K562 (cell line): ENCODE results near the gene ANKRD13D. TPM values are rescaled to one million over a fixed set of nuclear protein-coding genes. Genes with fewer than 3 reads are reported as not detected.
A peak's percentile ranks its signal among the peaks of the same experiment; 100 is the strongest.

Experiments used
- ARID1B ChIP-seq: fragments of 450-650 bp; IDR thresholded peaks from 2 replicates; pipeline ENCODE4 v1.6.1; 2016; ENCODE audit warnings: antibody characterized with exemption, mild to moderate bottlenecking, inconsistent platforms
- BCOR ChIP-seq: fragments of 450-650 bp; IDR thresholded peaks from 2 replicates; pipeline ENCODE4 v1.6.1; 2016
- BDP1 ChIP-seq: IDR thresholded peaks from 3 replicates; pipeline ENCODE4 v1.6.1; 2011; ENCODE audit not compliant: insufficient read length, insufficient read depth
- BRD9 ChIP-seq: fragments of 450-650 bp; IDR thresholded peaks from 2 replicates; pipeline ENCODE4 v1.6.1; 2018; ENCODE audit warnings: low read depth; ENCODE audit not compliant: partially characterized antibody
- DLX4 ChIP-seq: fragments of 250-450 bp; sonication (Bioruptor Pico); IDR thresholded peaks from 2 replicates; pipeline ENCODE4 v1.6.1; 2021; ENCODE audit warnings: mild to moderate bottlenecking
- KHSRP ChIP-seq: fragments of 450-650 bp; IDR thresholded peaks from 2 replicates; pipeline ENCODE4 v1.6.1; 2017
- MAFK ChIP-seq: IDR thresholded peaks from 2 replicates; pipeline ENCODE4 v1.6.1; 2011; ENCODE audit warnings: low read length, improper control_type of control experiment
- NFIX ChIP-seq: fragments of 250-450 bp; sonication (Bioruptor Pico); IDR thresholded peaks from 2 replicates; pipeline ENCODE4 v1.4.0; 2020; ENCODE audit warnings: low read depth, mild to moderate bottlenecking, moderate library complexity
- NR1H2 ChIP-seq: sonication (generic); formaldehyde crosslinking; IDR thresholded peaks from 2 replicates; pipeline ENCODE4 v1.4.0; 2020; ENCODE audit warnings: mild to moderate bottlenecking, missing genetic modification reagents
- POLR2G ChIP-seq: fragments of 200-400 bp; formaldehyde crosslinking; IDR thresholded peaks from 2 replicates; pipeline ENCODE4 v1.6.1; 2017; ENCODE audit warnings: low read depth, mild to moderate bottlenecking, antibody characterized with exemption, low read length, moderate library complexity
- POU5F1 ChIP-seq: fragments of 150-350 bp; IDR thresholded peaks from 2 replicates; pipeline ENCODE4 v1.6.1; 2014; ENCODE audit warnings: borderline replicate concordance, low read length, low read depth, mild to moderate bottlenecking; ENCODE audit not compliant: partially characterized antibody
- TBL1XR1 ChIP-seq, 2 experiments: IDR thresholded peaks; 2 replicates each; pipeline ENCODE4 v1.6.1; 2012; ENCODE audit warnings: improper control_type of control experiment in 2 of 2, low read length in 2 of 2, mild to moderate bottlenecking in 1 of 2
- XRCC3 ChIP-seq: fragments of 450-650 bp; IDR thresholded peaks from 2 replicates; pipeline ENCODE4 v1.6.1; 2017; ENCODE audit warnings: mild to moderate bottlenecking, moderate library complexity
- polyA plus RNA-seq, 8 experiments: library from polyadenylated mRNA; depleted of rRNA in 4 of 8; stranded (reverse) in 5 of 8; unstranded in 3 of 8; fragments of >200 nt; fragmentation: Nextera tagmentation in 2 of 8; fragmentation: Illumina TruSeq in 1 of 8; extraction: Ambion mirVana in 2 of 8; extraction: Trizol in 1 of 8; gene quantifications; 2 replicates each; pipeline versions ENCODE4 v1.2.1 to v1.2.3, GENCODE V29; 2011 to 2014; ENCODE audit warnings: inconsistent platforms in 1 of 8, missing spikeins in 1 of 8
- total RNA-seq, 7 experiments: library from RNA; depleted of rRNA in 6 of 7; stranded (reverse); fragments of >200 nt in 6 of 7; fragmentation: Illumina TruSeq in 2 of 7; extraction: Trizol in 2 of 7; gene quantifications; 2 replicates each; pipeline versions ENCODE4 v1.2.1 to v1.2.3, GENCODE V29; 2011 to 2021; ENCODE audit warnings: low replicate concordance in 1 of 7
- TF ChIP-seq, protein P1 (sequence below): fragments of 450-650 bp; formaldehyde crosslinking; IDR thresholded peaks from 2 replicates; pipeline ENCODE4 v1.4.0; 2020; ENCODE audit warnings: mild to moderate bottlenecking, moderate library complexity
- TF ChIP-seq, protein P2 (sequence below): fragments of 450-650 bp; IDR thresholded peaks from 2 replicates; pipeline ENCODE4 v1.6.1; 2016; ENCODE audit warnings: mild to moderate bottlenecking, moderate library complexity

ANKRD13D gene
- total and polyA plus RNA-seq, 9 of the 15 experiments (the other 6 are each of a cell fraction or from before 2014, with no cell fraction given): 0.94 to 40.9 (median 22.4) TPM

GRCh38 chr11:67288452-67289225 lies 464 bp upstream of the ANKRD13D start (continued):
- TF ChIP-seq DLX4: no peak
- peak; percentile 28; the same call in 1 of the 2 replicates for TF ChIP-seq BCOR
- TF ChIP-seq TBL1XR1 (IDR thresholded peaks at IDR 0.05; ENCODE audit: low read length in 2 of 2): no peak
- no peak for TF ChIP-seq NFIX (CRISPR knock-in tag)
- TF ChIP-seq NR1H2 (CRISPR knock-in tag): no peak
- TF ChIP-seq, protein P1, sequence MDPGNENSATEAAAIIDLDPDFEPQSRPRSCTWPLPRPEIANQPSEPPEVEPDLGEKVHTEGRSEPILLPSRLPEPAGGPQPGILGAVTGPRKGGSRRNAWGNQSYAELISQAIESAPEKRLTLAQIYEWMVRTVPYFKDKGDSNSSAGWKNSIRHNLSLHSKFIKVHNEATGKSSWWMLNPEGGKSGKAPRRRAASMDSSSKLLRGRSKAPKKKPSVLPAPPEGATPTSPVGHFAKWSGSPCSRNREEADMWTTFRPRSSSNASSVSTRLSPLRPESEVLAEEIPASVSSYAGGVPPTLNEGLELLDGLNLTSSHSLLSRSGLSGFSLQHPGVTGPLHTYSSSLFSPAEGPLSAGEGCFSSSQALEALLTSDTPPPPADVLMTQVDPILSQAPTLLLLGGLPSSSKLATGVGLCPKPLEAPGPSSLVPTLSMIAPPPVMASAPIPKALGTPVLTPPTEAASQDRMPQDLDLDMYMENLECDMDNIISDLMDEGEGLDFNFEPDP: no peak
- no peak for TF ChIP-seq KHSRP
- TF ChIP-seq, protein P2, sequence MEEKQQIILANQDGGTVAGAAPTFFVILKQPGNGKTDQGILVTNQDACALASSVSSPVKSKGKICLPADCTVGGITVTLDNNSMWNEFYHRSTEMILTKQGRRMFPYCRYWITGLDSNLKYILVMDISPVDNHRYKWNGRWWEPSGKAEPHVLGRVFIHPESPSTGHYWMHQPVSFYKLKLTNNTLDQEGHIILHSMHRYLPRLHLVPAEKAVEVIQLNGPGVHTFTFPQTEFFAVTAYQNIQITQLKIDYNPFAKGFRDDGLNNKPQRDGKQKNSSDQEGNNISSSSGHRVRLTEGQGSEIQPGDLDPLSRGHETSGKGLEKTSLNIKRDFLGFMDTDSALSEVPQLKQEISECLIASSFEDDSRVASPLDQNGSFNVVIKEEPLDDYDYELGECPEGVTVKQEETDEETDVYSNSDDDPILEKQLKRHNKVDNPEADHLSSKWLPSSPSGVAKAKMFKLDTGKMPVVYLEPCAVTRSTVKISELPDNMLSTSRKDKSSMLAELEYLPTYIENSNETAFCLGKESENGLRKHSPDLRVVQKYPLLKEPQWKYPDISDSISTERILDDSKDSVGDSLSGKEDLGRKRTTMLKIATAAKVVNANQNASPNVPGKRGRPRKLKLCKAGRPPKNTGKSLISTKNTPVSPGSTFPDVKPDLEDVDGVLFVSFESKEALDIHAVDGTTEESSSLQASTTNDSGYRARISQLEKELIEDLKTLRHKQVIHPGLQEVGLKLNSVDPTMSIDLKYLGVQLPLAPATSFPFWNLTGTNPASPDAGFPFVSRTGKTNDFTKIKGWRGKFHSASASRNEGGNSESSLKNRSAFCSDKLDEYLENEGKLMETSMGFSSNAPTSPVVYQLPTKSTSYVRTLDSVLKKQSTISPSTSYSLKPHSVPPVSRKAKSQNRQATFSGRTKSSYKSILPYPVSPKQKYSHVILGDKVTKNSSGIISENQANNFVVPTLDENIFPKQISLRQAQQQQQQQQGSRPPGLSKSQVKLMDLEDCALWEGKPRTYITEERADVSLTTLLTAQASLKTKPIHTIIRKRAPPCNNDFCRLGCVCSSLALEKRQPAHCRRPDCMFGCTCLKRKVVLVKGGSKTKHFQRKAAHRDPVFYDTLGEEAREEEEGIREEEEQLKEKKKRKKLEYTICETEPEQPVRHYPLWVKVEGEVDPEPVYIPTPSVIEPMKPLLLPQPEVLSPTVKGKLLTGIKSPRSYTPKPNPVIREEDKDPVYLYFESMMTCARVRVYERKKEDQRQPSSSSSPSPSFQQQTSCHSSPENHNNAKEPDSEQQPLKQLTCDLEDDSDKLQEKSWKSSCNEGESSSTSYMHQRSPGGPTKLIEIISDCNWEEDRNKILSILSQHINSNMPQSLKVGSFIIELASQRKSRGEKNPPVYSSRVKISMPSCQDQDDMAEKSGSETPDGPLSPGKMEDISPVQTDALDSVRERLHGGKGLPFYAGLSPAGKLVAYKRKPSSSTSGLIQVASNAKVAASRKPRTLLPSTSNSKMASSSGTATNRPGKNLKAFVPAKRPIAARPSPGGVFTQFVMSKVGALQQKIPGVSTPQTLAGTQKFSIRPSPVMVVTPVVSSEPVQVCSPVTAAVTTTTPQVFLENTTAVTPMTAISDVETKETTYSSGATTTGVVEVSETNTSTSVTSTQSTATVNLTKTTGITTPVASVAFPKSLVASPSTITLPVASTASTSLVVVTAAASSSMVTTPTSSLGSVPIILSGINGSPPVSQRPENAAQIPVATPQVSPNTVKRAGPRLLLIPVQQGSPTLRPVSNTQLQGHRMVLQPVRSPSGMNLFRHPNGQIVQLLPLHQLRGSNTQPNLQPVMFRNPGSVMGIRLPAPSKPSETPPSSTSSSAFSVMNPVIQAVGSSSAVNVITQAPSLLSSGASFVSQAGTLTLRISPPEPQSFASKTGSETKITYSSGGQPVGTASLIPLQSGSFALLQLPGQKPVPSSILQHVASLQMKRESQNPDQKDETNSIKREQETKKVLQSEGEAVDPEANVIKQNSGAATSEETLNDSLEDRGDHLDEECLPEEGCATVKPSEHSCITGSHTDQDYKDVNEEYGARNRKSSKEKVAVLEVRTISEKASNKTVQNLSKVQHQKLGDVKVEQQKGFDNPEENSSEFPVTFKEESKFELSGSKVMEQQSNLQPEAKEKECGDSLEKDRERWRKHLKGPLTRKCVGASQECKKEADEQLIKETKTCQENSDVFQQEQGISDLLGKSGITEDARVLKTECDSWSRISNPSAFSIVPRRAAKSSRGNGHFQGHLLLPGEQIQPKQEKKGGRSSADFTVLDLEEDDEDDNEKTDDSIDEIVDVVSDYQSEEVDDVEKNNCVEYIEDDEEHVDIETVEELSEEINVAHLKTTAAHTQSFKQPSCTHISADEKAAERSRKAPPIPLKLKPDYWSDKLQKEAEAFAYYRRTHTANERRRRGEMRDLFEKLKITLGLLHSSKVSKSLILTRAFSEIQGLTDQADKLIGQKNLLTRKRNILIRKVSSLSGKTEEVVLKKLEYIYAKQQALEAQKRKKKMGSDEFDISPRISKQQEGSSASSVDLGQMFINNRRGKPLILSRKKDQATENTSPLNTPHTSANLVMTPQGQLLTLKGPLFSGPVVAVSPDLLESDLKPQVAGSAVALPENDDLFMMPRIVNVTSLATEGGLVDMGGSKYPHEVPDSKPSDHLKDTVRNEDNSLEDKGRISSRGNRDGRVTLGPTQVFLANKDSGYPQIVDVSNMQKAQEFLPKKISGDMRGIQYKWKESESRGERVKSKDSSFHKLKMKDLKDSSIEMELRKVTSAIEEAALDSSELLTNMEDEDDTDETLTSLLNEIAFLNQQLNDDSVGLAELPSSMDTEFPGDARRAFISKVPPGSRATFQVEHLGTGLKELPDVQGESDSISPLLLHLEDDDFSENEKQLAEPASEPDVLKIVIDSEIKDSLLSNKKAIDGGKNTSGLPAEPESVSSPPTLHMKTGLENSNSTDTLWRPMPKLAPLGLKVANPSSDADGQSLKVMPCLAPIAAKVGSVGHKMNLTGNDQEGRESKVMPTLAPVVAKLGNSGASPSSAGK: peak; percentile 90
- no peak for TF ChIP-seq BRD9
- no peak for TF ChIP-seq BDP1
- peak; percentile 96 for TF ChIP-seq POLR2G
- peak; percentile 46; the same call in 1 of the 2 replicates for TF ChIP-seq ARID1B
- no peak for TF ChIP-seq MAFK
- TF ChIP-seq POU5F1: no peak
- TF ChIP-seq XRCC3: no peak
